Fibroblast of lung (primary cell): ENCODE data around the gene ITM2C. TPM values are rescaled to one million over a fixed set of nuclear protein-coding genes. Genes with fewer than 3 reads are reported as not detected.
A peak's percentile ranks its signal among the peaks of the same experiment; 100 is the strongest.

ENCODE experiments used
- DNase-seq, 2 donors: peaks; one replicate each; pipeline versions ENCODE4 v3.0.0 to v3.0.0-alpha.2; 2010; ENCODE audit warnings: low read depth in 2 of 2
- H2AFZ ChIP-seq: 2 replicates; pipeline ENCODE4 v1.5.1; 2012; ENCODE audit warnings: low read length, control low read depth, inconsistent platforms
- H3K27ac ChIP-seq: 2 replicates; pipeline ENCODE4 v1.5.1; 2011; ENCODE audit warnings: low read length, control low read depth; ENCODE audit not compliant: insufficient read depth
- H3K27me3 ChIP-seq: 2 replicates; pipeline ENCODE4 v1.5.1; 2011; ENCODE audit warnings: mild to moderate bottlenecking, low read length; ENCODE audit not compliant: control insufficient read depth, insufficient read depth
- H3K36me3 ChIP-seq: 2 replicates; pipeline ENCODE4 v1.5.1; 2011; ENCODE audit warnings: low read length; ENCODE audit not compliant: control insufficient read depth, insufficient read depth
- H3K4me1 ChIP-seq: 2 replicates; pipeline ENCODE4 v1.5.1; 2011; ENCODE audit warnings: low read length; ENCODE audit not compliant: control insufficient read depth, insufficient read depth; ENCODE audit errors: extremely low read depth
- H3K4me2 ChIP-seq: 2 replicates; pipeline ENCODE4 v1.5.1; 2011; ENCODE audit warnings: low read length, control low read depth; ENCODE audit not compliant: insufficient read depth; ENCODE audit errors: extremely low read depth
- H3K4me3 ChIP-seq, 4 experiments: fragments of 200-600 bp in 1 of 4; sonication (generic) in 1 of 4; replicated peaks in 1 of 4; 2 replicates each; pipeline ENCODE4 v1.5.1; 2011 to 2016; ENCODE audit warnings: low read length in 4 of 4, low read depth in 3 of 4, mild to moderate bottlenecking in 3 of 4, control low read depth in 2 of 4, inconsistent platforms in 1 of 4, mixed read lengths in 1 of 4; ENCODE audit not compliant: insufficient read depth in 1 of 4; ENCODE audit errors: control extremely low read depth in 1 of 4
- H3K79me2 ChIP-seq: 2 replicates; pipeline ENCODE4 v1.5.1; 2012; ENCODE audit warnings: mild to moderate bottlenecking, low read length, inconsistent platforms; ENCODE audit not compliant: control insufficient read depth, insufficient read depth
- H3K9ac ChIP-seq: 2 replicates; pipeline ENCODE4 v1.5.1; 2011; ENCODE audit warnings: mild to moderate bottlenecking, low read length, control low read depth; ENCODE audit not compliant: insufficient read depth
- H3K9me3 ChIP-seq: 2 replicates; pipeline ENCODE4 v1.5.1; 2012; ENCODE audit warnings: low read depth, low read length; ENCODE audit not compliant: control insufficient read depth, insufficient read depth
- H4K20me1 ChIP-seq: 2 replicates; pipeline ENCODE4 v1.5.1; 2011; ENCODE audit warnings: low read length; ENCODE audit not compliant: control insufficient read depth, insufficient read depth; ENCODE audit errors: extremely low read depth
- CTCF ChIP-seq, 2 donors: IDR thresholded peaks in 1 of 2; conservative IDR thresholded peaks in 1 of 2; 1 replicate in 1 of 2; 2 replicates in 1 of 2; pipeline ENCODE4 v1.5.1; 2011 to 2012; ENCODE audit warnings: low read length in 2 of 2, control low read depth in 1 of 2, inconsistent platforms in 1 of 2, low read depth in 1 of 2, mild to moderate bottlenecking in 1 of 2
- EZH2 ChIP-seq: IDR thresholded peaks from 2 replicates; pipeline ENCODE4 v1.5.1; 2012; ENCODE audit warnings: low read length, control low read depth, mild to moderate bottlenecking; ENCODE audit errors: missing control alignments
- polyA plus RNA-seq, 2 donors: library from polyadenylated mRNA; depleted of rRNA in 1 of 2; stranded (reverse) in 1 of 2; unstranded in 1 of 2; fragments of >200 nt; gene quantifications; 2 replicates each; pipeline ENCODE4 v1.2.1, GENCODE V29; 2011 to 2012; ENCODE audit warnings: missing spikeins in 1 of 2
- total RNA-seq: library from RNA; depleted of rRNA; stranded (reverse); fragments of >200 nt; gene quantifications from 2 replicates; pipeline ENCODE4 v1.2.1, GENCODE V29; 2014

The ITM2C gene
- total and polyA plus RNA-seq, 2 donors (not counting 1 experiment from before 2014, with no cell fraction given): 77.3 to 236 TPM

- no peak for TF ChIP-seq EZH2
- TF ChIP-seq CTCF (conservative IDR thresholded peaks at IDR 0.05 in 1 of 2, IDR thresholded peaks at IDR 0.05 in 1 of 2; ENCODE audit: low read depth in 1 of 2, low read length in 2 of 2): no peak
- Histone ChIP-seq H3K9ac (no peak overlapping the region), H4K20me1 (no peaks in the 10 kb centered on the region), H3K4me3 (no peak overlapping the region), H3K4me1 (peaks cover 8% of the 10 kb centered on the region), H3K4me2 (no peak overlapping the region), H3K79me2 (no peaks in the 10 kb centered on the region), H3K27ac (no peak overlapping the region), H3K27me3 (peaks cover 4% of the 10 kb centered on the region), H2AFZ (no peak overlapping the region), H3K36me3 (no peaks in the 10 kb centered on the region), H3K9me3 (no peaks in the 10 kb centered on the region)
- peak in 1 of 2 donors; percentile 14 for DNase-seq
Measured at GRCh38 chr2:230905448-230906421, 41.0 kb downstream of the ITM2C start.

- Histone ChIP-seq H3K27me3 (no peaks in the 10 kb centered on the region), H3K4me1 (peaks cover 8% of the 10 kb centered on the region), H4K20me1 (no peaks in the 10 kb centered on the region), H3K79me2 (no peaks in the 10 kb centered on the region), H3K4me3 (no peak overlapping the region), H3K27ac (no peak overlapping the region), H2AFZ (no peak overlapping the region), H3K9ac (no peak overlapping the region), H3K36me3 (no peaks in the 10 kb centered on the region), H3K9me3 (no peaks in the 10 kb centered on the region), H3K4me2 (no peak overlapping the region)
- DNase-seq: no peak
- TF ChIP-seq CTCF (conservative IDR thresholded peaks at IDR 0.05 in 1 of 2, IDR thresholded peaks at IDR 0.05 in 1 of 2; ENCODE audit: low read depth in 1 of 2, low read length in 2 of 2) (no peak), EZH2 (no peak)
Measured at GRCh38 chr2:230906471-230907230, 41.9 kb downstream of the ITM2C start.

GRCh38 chr2:230907361-230908091 is 42.8 kb downstream of the ITM2C start:
- no peak for TF ChIP-seq CTCF (conservative IDR thresholded peaks at IDR 0.05 in 1 of 2, IDR thresholded peaks at IDR 0.05 in 1 of 2; ENCODE audit: low read depth in 1 of 2, low read length in 2 of 2)
- TF ChIP-seq EZH2: no peak
- Histone ChIP-seq H3K79me2 (no peaks in the 10 kb centered on the region), H3K9ac (no peak overlapping the region), H3K4me3 (no peak overlapping the region), H2AFZ (no peak overlapping the region), H3K27ac (no peak overlapping the region), H3K4me1 (peaks cover 8% of the 10 kb centered on the region), H3K4me2 (no peak overlapping the region), H3K9me3 (no peaks in the 10 kb centered on the region), H3K27me3 (no peaks in the 10 kb centered on the region), H4K20me1 (no peaks in the 10 kb centered on the region), H3K36me3 (no peaks in the 10 kb centered on the region)
- no peak for DNase-seq
